MV-4-11 (cell line): ENCODE data around the gene LYPLAL1.
"Not testable (repeated sequence)": the region's sequence is repeated elsewhere in the genome, so short reads cannot be mapped to it uniquely, and the experiment has no call there.

ENCODE experiments used
- DNase-seq: peaks from one replicate; lab custom pipeline; 2025; lab: John Stamatoyannopoulos, UW

Gene LYPLAL1

DNA sequence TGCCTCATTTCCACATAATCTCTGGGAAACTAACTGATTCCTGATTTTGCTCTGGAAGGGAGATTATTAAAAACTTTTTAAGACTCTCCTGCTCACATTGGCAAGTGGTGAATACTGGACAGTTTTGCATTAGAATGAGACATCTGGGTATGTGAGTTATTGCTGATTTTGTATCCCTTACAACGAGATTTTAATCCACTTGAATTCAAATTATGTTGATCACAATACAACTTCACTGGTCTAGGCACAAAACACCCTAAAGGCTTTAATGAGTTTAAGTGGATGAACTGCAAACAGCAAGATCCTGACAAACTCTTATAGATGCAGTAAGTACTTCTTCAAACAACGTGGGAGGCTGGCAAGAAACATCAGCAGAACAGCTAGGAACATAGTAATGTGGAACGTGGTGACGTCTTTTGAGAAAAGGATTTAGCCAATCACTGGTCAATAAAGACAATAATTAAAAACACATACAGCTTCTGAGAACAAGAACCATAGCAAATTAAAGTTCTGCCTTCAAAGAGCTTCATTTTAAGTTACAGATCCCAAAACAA is 10.2 kb upstream of the LYPLAL1 start:
- no peak for DNase-seq

GRCh38 chr1:219171192-219171935 is 2.3 kb upstream of the LYPLAL1 start:
- DNase-seq = peak; percentile 29

DNA sequence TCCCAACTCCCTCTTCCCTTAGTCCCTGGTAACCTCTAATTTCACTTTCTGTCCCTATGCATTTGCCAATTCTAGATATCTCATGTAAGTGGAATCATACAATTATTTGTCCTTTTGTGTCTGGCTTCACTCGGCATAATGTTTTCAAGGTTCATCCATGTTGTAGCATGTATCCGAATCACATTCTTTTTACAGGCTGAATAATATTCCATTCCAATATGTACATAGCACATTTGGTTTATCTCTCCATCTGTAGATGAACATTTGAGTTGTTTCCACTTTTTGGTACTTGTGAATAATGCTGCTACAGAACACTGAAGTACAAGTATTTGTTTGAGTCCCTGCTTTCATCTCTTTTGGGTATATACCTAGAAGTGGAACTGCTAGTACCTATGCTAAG is 857 bp upstream of the LYPLAL1 start:
- no peak for DNase-seq

GRCh38 chr1:219173434-219173757 is 282 bp upstream of the LYPLAL1 start:
- no peak for DNase-seq

GRCh38 chr1:219174460-219175211 is 958 bp downstream of the LYPLAL1 start:
- no peak for DNase-seq

- no peak for DNase-seq
These were observed 1.5 kb downstream of the LYPLAL1 start for GRCh38 chr1:219175212-219175564.

DNA sequence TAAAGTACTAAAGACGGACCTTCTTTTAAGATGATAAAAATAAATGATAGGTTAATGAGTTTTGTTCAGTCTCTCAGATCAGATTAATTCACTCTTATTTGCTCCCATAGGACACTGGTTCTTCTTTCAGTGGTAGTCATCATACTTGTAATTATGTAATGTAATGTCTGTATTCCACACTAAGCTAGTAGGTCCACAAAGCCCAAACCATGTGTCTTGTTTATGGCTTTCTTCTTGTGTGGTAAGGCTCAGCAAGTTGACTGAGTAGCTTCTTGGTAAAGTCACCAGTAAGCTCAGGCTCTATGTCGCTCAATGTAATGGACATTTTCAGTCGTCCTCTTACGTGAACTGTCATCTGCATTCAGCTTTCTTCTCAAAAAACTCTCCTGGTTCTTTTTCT is 2.5 kb downstream of the LYPLAL1 start:
- no peak for DNase-seq

DNA sequence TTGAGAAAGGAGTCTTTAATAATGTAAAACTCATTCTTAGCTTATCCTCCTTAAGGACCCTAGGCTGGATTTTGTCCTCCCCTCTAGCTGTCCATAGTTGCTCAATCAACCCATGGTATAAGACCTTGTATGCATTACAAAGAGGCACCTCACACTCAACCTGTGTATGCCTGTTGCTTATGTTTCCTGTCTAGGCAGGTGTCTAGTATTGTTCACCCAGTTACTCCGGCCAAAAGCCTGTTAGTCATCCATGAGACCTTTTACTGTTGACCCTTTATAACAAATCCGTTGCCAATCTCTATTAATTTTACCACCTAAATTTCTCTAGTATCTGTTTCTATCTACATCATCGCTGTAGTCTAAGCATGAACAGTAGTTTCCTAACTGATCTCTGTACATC is 3.7 kb downstream of the LYPLAL1 start:
- no peak for DNase-seq

DNA sequence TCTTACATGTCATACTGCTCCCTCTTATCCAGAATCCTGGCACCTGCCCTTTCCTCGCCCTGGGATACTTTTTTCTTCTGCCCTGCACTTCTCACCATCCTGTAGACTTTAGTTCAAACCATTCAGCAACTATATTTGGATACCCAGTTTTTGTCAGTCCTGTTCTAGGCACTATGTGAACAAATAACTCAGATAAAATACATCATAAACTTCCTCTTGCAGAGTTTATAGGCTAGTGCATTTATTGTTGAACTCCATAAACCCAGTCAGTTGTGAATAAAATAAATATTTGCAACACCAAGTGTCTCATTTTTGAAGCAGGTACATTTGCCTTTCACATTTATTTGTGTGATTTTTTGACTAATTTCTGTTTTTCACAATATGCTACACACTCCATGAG is 4.3 kb downstream of the LYPLAL1 start:
- no peak for DNase-seq

- DNase-seq = peak; percentile 10
These were observed 5.6 kb downstream of the LYPLAL1 start for GRCh38 chr1:219179293-219179692.

- peak; percentile 29 for DNase-seq
These were observed 10.7 kb downstream of the LYPLAL1 start for GRCh38 chr1:219184337-219184736.

DNA sequence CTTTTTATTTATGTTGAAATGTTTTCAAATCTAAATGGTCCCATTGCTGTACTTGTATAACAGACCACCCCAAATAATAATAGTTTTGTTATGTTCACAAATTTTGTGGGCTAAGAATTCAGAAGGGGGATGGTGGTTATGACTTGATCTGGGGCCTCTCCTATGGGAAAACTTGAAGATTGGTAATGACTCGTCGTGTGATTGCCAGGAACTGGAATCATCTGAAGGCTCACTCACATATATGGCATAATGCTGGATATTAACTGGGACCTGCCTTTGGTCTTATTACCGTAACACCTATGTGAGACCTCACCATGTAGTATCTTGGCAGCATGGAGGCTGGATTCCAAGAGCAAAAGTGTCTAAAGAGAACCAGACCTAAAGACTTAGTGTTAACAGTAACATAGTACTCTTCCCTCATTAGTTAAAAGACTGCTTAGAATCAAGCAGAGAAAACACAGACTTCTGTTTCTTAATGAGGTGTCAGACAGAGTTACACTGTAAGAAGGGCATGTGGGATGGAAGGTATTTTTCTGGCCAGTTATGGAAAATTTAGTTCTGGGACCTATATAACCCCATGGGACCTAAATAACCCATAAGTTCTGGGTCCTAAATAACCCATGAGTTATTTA is 11.9 kb downstream of the LYPLAL1 start:
- no peak for DNase-seq

DNA sequence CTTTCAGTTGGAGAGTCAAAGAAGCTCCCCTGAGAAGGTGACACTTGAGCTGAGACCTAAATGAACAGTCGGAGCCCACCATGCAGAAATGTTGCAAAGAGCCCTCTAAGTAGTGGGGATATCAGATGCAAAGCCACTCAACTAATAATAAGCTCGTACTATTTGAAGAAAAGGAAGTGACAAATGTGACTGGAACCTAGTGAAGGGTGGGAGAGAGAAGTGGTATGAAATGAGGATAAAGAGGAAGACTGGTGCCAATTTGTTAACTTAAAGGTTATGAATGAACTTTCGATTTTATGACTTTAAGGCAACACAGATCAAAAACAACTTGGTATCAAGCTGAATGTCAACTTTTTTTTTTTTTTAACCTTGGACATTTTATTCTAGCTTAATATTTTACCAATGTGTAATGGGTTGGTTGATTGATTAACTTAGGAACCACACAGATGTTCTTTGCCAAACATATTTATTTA is 14.7 kb downstream of the LYPLAL1 start:
- peak; percentile 59 for DNase-seq

GRCh38 chr1:219189021-219189824 is 15.5 kb downstream of the LYPLAL1 start:
- DNase-seq = peak; percentile 13

GRCh38 chr1:219189952-219190351 is 16.3 kb downstream of the LYPLAL1 start:
- DNase-seq = no peak

DNA sequence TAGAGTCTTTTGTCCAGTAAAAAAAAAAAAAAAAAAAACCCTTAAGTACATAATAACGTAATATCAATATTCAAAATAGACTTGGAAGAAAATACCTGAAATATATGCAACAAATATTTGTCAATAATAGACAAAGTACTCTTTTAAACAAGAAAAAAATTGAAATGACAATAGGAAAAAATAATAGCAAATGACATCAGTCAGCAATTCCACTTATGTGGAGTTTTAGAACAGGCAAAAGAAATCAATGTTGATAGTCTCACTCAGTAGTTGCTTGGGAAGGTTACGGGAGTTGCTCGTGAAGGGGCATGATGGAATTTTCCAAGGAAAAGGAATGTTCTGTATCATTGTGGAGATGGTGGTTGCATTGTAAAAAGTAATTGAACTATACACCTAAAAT is 16.9 kb downstream of the LYPLAL1 start:
- DNase-seq = no peak

DNA sequence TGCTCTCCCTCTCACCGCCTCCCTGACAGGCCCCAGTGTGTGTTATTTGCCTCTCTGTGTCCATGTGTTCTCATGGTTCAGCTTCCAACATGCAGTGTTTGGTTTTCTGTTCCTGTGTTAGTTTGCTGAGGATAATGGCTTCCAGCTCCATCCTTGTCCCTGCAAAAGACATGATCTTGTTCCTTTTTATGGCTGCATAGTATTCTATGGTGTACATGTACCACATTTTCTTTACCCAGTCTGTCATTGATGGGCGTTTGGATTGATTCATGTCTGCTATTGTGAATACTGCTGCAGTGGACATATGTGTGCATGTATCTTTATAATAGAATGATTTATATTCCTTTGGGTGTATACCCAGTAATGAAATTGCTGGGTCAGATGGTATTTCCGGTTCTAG is 22.2 kb downstream of the LYPLAL1 start:
- not testable (repeated sequence) for DNase-seq

DNA sequence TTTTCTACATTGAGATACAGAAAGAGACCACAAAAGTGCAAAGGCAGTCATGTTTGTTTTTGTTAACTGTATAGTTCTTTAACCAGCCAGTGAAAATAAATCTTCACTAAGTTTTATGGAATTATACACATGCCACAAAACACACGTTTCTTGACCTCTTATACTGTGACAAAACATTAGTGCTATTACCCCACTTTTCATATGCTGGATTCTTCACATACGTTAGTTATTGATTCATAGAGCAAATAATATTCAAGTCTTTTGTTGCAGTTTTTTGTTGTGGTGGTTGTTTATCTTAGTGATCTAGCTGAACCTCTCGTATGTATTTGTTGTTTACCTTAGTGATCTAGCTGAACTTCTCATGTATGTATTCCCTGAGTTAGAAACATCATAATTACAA is 28.0 kb downstream of the LYPLAL1 start:
- no peak for DNase-seq

GRCh38 chr1:219202567-219202966 is 28.9 kb downstream of the LYPLAL1 start:
- no peak for DNase-seq

DNA sequence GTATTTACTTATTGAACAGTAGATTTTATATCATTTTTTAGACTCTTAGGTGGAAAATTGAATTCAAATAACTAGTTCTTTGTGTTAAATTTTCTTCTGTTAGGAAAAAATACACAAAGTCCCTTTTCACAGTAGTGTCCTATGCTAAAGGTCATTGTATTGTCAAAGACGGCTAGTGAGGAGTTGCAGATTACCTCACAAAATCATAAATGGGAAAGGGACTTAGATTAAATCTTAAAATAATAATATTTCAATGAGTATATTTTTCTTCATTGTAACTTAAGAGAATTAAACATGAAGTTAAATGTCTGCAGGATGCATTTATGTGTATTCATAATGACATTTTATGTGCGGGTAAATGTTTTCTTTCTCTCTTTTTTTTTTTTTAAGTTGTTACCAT is 32.7 kb downstream of the LYPLAL1 start:
- DNase-seq = no peak

DNA sequence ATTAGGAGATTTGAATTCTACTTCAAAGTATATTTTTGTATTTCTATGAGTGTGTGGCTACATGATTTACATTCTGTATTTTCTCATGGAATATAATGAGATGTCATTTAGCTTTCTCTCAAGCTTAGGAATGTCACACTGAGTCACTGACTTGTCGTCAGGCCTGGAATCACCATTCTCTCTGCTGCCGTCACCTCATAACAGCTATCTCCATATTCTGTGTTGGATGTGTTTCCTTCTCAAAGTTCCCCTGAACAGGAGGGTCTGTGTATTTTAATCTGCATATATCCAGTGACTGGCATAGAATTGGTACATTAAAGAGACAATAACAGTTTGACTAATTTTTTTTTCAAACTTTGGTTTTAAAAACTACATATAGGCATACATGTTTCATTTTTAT is 35.9 kb downstream of the LYPLAL1 start:
- no peak for DNase-seq

DNA sequence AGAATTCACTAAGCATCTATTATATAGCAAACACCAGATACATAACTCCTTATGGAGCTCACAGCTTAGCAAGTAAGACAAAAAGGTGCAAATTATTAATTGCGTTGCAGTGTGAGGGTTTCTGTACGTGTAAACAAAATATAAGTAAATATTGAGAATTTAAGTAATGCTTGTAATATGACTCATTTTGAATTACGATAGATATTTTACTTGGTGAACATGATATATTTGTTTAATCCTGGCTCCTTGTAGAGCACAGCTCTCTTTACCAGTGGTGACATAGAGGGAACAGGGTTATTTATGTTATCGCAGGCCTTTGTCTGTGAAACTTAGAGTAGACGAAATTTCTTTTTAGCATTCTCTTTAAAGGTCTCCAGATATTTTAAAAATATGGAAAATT is 36.4 kb downstream of the LYPLAL1 start:
- no peak for DNase-seq
